ENCODE data around the gene SGK1.

The SGK1 gene

GRCh38 chr6:134166511-134167261 is 151.2 kb downstream of the SGK1 start:
- no peak for TF ChIP-seq CTCF (IDR thresholded peaks at IDR 0.05; ENCODE audit: low read depth, low read length)
- peak; percentile 55 for DNase-seq (ENCODE audit: low read depth, low spot score)
- in situ Hi-C loops (cut with HindIII; ENCODE audit: low sequenced_read_pairs), result loop anchor here (10.0 kb wide), 1 partner anchor 658 kb away; no protein-coding TSS in a partner anchor
- no peak overlapping the region for H3K4me3 ChIP-seq (ENCODE audit: low read depth, low read length)

GRCh38 chr6:134165561-134166201 is 152.2 kb downstream of the SGK1 start:
- no peak for TF ChIP-seq CTCF (IDR thresholded peaks at IDR 0.05; ENCODE audit: low read depth, low read length)
- DNase-seq (ENCODE audit: low read depth, low spot score), result peak; percentile 30
- H3K4me3 ChIP-seq (ENCODE audit: low read depth, low read length), result no peak overlapping the region
- in situ Hi-C loops (cut with HindIII; ENCODE audit: low sequenced_read_pairs), result loop anchor here (10.0 kb wide), 1 partner anchor 659 kb away; no protein-coding TSS in a partner anchor

GRCh38 chr6:134164300-134164699 is 153.6 kb downstream of the SGK1 start:
- TF ChIP-seq CTCF (IDR thresholded peaks at IDR 0.05; ENCODE audit: low read depth, low read length), result no peak
- DNase-seq (ENCODE audit: low read depth, low spot score), result no peak
- H3K4me3 ChIP-seq (ENCODE audit: low read depth, low read length), result no peak overlapping the region
- in situ Hi-C loops (cut with HindIII; ENCODE audit: low sequenced_read_pairs), result loop anchor here (10.0 kb wide), 1 partner anchor 661 kb away; no protein-coding TSS in a partner anchor

- DNase-seq (ENCODE audit: low read depth, low spot score), result no peak
- no peak overlapping the region for H3K4me3 ChIP-seq (ENCODE audit: low read depth, low read length)
- in situ Hi-C loops (cut with HindIII; ENCODE audit: low sequenced_read_pairs), result loop anchor here (10.0 kb wide), 1 partner anchor 662 kb away; no protein-coding TSS in a partner anchor
- TF ChIP-seq CTCF (IDR thresholded peaks at IDR 0.05; ENCODE audit: low read depth, low read length), result no peak
These were observed 155.0 kb downstream of the SGK1 start for GRCh38 chr6:134162932-134163331.

- H3K4me3 ChIP-seq (ENCODE audit: low read depth, low read length), result no peak overlapping the region
- in situ Hi-C loops (cut with HindIII; ENCODE audit: low sequenced_read_pairs), result loop anchor here (10.0 kb wide), 1 partner anchor 664 kb away; no protein-coding TSS in a partner anchor
- no peak for TF ChIP-seq CTCF (IDR thresholded peaks at IDR 0.05; ENCODE audit: low read depth, low read length)
- DNase-seq (ENCODE audit: low read depth, low spot score), result no peak
These were observed 156.9 kb downstream of the SGK1 start for GRCh38 chr6:134161041-134161440.

- no peak overlapping the region for H3K4me3 ChIP-seq (ENCODE audit: low read depth, low read length)
- no peak for TF ChIP-seq CTCF (IDR thresholded peaks at IDR 0.05; ENCODE audit: low read depth, low read length)
- no peak for DNase-seq (ENCODE audit: low read depth, low spot score)
- in situ Hi-C loops (cut with HindIII; ENCODE audit: low sequenced_read_pairs), result no loop called here
These were observed 165.0 kb downstream of the SGK1 start for GRCh38 chr6:134152767-134153485.
